Measurements from ENCODE around the gene SLC6A6. TPM values are rescaled to one million over a fixed set of nuclear protein-coding genes. Genes with fewer than 3 reads are reported as not detected.

SLC6A6 gene
- total RNA-seq, 2 donors from 2014 or later = 4.9 to 5.7 TPM

- Histone ChIP-seq H3K4me1 (no peaks in the 10 kb centered on the region), H3K4me3 (no peak overlapping the region), H3K27ac (no peak overlapping the region), H3K36me3 (replicated peaks in 1 of 2; ENCODE audit: insufficient read depth in 1 of 2, low read depth in 2 of 2) (no peaks in the 10 kb centered on the region), H3K27me3 (no peaks in the 10 kb centered on the region), H3K9me3 (no peaks in the 10 kb centered on the region)
- intact Hi-C loops (cut with DNase I) = loop anchor here (10.0 kb wide), 1 partner anchor 404 kb away; no protein-coding TSS in a partner anchor
- ATAC-seq (no peak), DNase-seq (no peak)
- no peak for TF ChIP-seq CTCF (IDR thresholded peaks at IDR 0.05)
- TF ChIP-seq POLR2A (IDR thresholded peaks at IDR 0.05) = no peak
- 75 to 80% methylated on average over 20 to 21 of the region's 23 CpGs for WGBS, 2 donors
Observed at GRCh38 chr3:14510838-14511622, 108.6 kb downstream of the SLC6A6 start.

GRCh38 chr3:14511623-14512280 lies 109.3 kb downstream of the SLC6A6 start:
- intact Hi-C loops (cut with DNase I) = loop anchor here (10.0 kb wide), 1 partner anchor 403 kb away; no protein-coding TSS in a partner anchor
- WGBS, 2 donors = 58 to 67% methylated on average over 10 to 12 of the region's 12 CpGs
- H3K4me3 ChIP-seq = no peak overlapping the region
- no peaks in the 10 kb centered on the region for H3K4me1 ChIP-seq
- TF ChIP-seq POLR2A (IDR thresholded peaks at IDR 0.05) = no peak
- TF ChIP-seq CTCF (IDR thresholded peaks at IDR 0.05) = no peak
- ATAC-seq (no peak), DNase-seq (no peak)
- no peaks in the 10 kb centered on the region for H3K27me3 ChIP-seq
- H3K9me3 ChIP-seq = no peaks in the 10 kb centered on the region
- no peaks in the 10 kb centered on the region for H3K36me3 ChIP-seq (replicated peaks in 1 of 2; ENCODE audit: insufficient read depth in 1 of 2, low read depth in 2 of 2)
- H3K27ac ChIP-seq = no peak overlapping the region

GRCh38 chr3:14512281-14512941 lies 110.0 kb downstream of the SLC6A6 start:
- no peak overlapping the region for H3K27ac ChIP-seq
- no peak for ATAC-seq
- H3K36me3 ChIP-seq (replicated peaks in 1 of 2; ENCODE audit: insufficient read depth in 1 of 2, low read depth in 2 of 2) = no peaks in the 10 kb centered on the region
- no peaks in the 10 kb centered on the region for H3K27me3 ChIP-seq
- H3K4me1 ChIP-seq = no peaks in the 10 kb centered on the region
- DNase-seq = no peak
- H3K9me3 ChIP-seq = no peaks in the 10 kb centered on the region
- intact Hi-C loops (cut with DNase I) = loop anchor here (10.0 kb wide), 1 partner anchor 402 kb away; no protein-coding TSS in a partner anchor
- H3K4me3 ChIP-seq = no peak overlapping the region
- WGBS, 2 donors = 78 to 79% methylated on average over 14 to 19 of the region's 19 CpGs
- TF ChIP-seq POLR2A (IDR thresholded peaks at IDR 0.05) = no peak
- TF ChIP-seq CTCF (IDR thresholded peaks at IDR 0.05) = no peak

GRCh38 chr3:14512942-14513327 lies 110.5 kb downstream of the SLC6A6 start:
- intact Hi-C loops (cut with DNase I) = loop anchor here (10.0 kb wide), 1 partner anchor 402 kb away; no protein-coding TSS in a partner anchor
- TF ChIP-seq POLR2A (IDR thresholded peaks at IDR 0.05) (no peak), CTCF (IDR thresholded peaks at IDR 0.05) (no peak)
- no peaks in the 10 kb centered on the region for H3K4me1 ChIP-seq
- H3K36me3 ChIP-seq (replicated peaks in 1 of 2; ENCODE audit: insufficient read depth in 1 of 2, low read depth in 2 of 2) = no peaks in the 10 kb centered on the region
- ATAC-seq = no peak
- no peaks in the 10 kb centered on the region for H3K9me3 ChIP-seq
- no peak overlapping the region for H3K4me3 ChIP-seq
- no peak for DNase-seq
- no peak overlapping the region for H3K27ac ChIP-seq
- 61 to 71% methylated on average over 9 of the region's 9 CpGs for WGBS, 2 donors
- no peaks in the 10 kb centered on the region for H3K27me3 ChIP-seq

Measured in body of pancreas (tissue), 4 donors.